AG10803 (cell line): ENCODE data around the gene IPPK.

Source experiments
- DNase-seq: peaks from one replicate; pipeline ENCODE4 v3.0.0; 2010; ENCODE audit warnings: low read depth
- H3K4me3 ChIP-seq: 2 replicates; pipeline ENCODE4 v1.5.1; 2011; ENCODE audit warnings: mild to moderate bottlenecking, low read length, control low read depth
- CTCF ChIP-seq: conservative IDR thresholded peaks from 2 replicates; pipeline ENCODE4 v1.5.1; 2011; ENCODE audit warnings: mild to moderate bottlenecking, low read length, control low read depth, inconsistent platforms

Gene IPPK

GRCh38 chr9:92564982-92565381, 104.9 kb downstream of the IPPK start:
- TF ChIP-seq CTCF = no peak
- DNase-seq = peak; percentile 88

GRCh38 chr9:92564504-92564903, 105.4 kb downstream of the IPPK start:
- H3K4me3 ChIP-seq = no peak overlapping the region
- peak; percentile 68 for DNase-seq
- no peak for TF ChIP-seq CTCF

More at GRCh38 chr9:92564982-92565381, 104.9 kb downstream of the IPPK start:
- no peak overlapping the region for H3K4me3 ChIP-seq
